ENCODE data around the gene SLC5A5. TPM values are rescaled to one million over a fixed set of nuclear protein-coding genes. Genes with fewer than 3 reads are reported as not detected.
A peak's percentile ranks its signal among the peaks of the same experiment; 100 is the strongest.
"Not testable (repeated sequence)": the region's sequence is repeated elsewhere in the genome, so short reads cannot be mapped to it uniquely, and the experiment has no call there.

The SLC5A5 gene
- total RNA-seq, 1 experiment from 2014 or later = not detected

DNA sequence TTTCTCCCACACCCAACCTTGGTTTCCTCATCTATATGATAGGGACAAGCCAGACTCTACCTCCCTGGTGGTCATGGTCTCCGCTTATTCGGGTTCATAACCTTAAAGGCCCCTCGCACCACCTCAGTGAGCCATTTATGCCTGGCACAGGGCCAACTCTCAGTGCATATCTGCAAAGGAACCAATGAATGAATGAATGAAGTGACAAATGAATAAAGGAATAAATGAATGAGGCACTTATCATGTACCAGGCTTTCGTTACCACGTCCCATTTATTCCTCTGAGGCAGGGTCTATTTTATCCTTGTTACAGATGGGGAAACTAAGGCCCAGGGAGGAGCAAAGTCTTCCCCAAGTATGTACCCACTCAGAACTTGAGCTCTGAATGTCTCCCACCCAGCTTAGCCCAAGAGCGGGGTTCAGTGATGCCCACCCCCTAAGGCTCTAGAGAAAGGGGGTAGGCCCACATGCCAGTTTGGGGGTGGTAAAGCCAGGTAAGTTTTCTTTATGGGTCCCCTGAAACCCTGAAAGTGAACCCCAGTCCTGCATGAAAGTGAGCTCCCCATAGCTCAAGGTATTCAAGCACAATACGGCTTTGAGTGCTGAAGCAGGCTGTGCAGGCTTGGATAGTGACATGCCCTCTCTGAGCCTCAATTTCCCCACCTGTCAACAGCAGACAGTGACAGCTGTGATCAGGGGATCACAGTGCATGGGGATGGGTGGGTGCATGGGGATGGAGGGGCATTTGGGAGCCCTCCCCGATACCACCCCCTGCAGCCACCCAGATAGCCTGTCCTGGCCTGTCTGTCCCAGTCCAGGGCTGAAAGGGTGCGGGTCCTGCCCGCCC lies 490 bp upstream of the SLC5A5 start:
- DNase-seq (ENCODE audit: low spot score) = no peak

DNA sequence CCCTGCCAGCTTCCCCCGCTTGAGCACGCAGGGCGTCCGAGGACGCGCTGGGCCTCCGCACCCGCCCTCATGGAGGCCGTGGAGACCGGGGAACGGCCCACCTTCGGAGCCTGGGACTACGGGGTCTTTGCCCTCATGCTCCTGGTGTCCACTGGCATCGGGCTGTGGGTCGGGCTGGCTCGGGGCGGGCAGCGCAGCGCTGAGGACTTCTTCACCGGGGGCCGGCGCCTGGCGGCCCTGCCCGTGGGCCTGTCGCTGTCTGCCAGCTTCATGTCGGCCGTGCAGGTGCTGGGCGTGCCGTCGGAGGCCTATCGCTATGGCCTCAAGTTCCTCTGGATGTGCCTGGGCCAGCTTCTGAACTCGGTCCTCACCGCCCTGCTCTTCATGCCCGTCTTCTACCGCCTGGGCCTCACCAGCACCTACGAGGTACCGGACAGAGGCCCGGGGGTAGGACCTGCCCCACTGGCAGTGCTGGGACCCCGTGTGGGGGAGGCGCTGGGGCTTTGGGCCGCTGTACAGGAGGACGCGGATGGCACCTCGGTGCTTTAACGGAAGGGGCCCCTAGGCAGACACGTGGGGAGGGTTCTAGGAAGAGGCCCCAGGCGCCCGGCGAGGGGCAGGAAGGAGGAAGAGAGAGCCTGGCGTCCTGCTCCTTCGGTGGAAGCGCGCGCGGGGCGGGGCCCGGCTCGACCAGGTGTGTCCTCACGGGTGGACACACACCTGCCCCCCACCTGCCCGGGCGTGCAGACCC lies 681 bp downstream of the SLC5A5 start:
- no peak for DNase-seq (ENCODE audit: low spot score)

DNA sequence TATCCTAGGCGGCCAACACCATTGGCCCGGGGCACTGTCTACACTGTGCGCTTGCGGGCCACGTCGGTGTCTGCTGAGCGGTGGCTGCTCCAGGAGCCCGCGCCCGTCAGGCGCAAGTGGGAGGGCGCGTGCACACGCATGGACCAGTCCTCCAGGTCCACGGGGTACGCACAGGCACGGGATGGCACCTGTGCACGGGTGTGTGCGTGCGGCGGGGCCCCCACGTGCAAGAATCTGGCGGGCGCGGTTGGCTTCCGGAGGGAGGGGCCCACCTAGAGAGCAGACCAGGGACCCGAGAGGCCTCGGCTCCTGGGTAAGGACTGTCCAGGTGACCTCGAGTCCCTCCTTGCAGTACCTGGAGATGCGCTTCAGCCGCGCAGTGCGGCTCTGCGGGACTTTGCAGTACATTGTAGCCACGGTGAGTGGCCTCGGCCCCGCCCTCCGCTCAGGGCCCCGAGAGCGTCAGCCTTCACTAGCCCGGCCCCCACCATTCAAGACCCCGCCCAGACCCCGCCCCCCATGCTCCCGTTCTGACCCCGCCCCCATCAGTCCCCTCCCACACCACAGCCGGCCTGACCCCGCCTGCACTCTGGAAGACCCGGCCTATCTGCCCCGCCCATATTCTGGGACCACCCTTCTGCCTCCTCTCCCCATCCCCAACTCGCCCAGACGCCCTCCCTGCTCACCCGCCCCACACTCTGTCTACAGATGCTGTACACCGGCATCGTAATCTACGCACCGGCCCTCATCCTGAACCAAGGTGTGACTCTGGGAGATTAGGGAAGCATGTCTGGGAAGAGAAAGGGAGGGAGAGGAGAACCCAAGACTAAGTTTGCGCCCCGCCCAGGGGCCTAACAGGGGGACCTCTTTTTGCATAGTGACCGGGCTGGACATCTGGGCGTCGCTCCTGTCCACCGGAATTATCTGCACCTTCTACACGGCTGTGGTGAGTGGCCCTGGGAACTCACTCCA lies 2.3 kb downstream of the SLC5A5 start:
- peak; percentile 2 for DNase-seq (ENCODE audit: low spot score)

DNA sequence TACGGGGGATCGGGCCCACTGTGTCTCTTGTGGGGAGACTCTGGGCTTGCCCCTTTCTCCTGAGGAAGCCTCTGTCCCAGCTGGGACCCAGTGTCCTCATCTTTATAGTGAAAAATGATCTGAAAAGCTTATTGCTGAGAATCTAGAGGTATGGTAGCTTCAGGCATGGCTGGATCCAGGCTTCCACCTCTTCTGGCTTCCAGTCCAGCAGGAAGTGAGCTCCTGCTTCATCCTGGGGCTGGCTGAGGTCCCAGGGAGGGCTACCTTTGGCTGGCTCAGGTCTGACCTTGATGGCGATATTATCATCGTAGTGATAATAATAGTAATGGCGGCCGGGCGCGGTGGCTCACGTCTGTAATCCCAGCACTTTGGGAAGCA lies 3.0 kb downstream of the SLC5A5 start:
- DNase-seq (ENCODE audit: low spot score) = no peak

DNA sequence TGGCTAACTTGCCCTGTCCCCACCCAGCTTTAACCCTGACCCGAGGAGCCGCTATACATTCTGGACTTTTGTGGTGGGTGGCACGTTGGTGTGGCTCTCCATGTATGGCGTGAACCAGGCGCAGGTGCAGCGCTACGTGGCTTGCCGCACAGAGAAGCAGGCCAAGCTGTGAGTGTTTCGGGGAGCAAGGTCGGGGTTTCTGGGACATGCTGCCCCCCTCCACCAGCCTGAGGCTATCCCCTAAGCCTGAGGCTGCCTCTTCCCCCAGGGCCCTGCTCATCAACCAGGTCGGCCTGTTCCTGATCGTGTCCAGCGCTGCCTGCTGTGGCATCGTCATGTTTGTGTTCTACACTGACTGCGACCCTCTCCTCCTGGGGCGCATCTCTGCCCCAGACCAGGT lies 6.0 kb downstream of the SLC5A5 start:
- no peak for DNase-seq (ENCODE audit: low spot score)

DNA sequence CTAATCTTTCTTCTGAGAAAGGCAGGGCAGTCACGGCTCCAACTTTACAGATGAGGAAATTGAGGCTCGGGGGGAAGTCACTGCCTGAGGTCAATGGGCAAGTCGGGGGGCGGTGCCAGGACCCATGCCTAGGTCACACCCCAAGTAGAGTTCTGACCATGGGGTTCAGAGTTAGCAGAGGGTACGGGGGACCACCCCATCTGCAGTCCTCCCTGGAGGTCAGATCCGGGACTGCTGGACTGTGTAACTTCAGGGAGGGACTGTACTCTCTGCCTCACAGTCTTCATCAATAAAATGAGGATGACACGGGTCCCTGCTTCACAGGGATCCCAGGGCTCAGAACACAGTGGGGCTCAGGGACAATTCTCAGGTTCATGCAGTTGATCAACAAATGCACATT lies 7.7 kb downstream of the SLC5A5 start:
- no peak for DNase-seq (ENCODE audit: low spot score)

DNA sequence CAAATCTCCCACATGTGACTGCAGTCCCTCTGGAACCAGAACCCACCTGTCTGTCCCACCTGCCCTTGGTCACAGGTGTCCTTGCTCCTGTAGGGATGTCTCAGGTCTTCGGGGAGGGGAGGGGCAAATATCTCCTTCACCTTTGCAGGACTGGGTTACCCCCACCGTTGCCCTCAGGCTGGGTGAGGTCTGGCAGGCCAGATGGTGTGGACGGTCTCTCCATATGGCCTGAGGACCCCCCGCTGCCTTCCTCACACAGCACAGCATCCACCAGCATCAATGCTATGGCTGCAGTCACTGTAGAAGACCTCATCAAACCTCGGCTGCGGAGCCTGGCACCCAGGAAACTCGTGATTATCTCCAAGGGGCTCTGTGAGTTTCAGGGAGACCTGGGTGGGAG lies 10.0 kb downstream of the SLC5A5 start:
- no peak for DNase-seq (ENCODE audit: low spot score)

DNA sequence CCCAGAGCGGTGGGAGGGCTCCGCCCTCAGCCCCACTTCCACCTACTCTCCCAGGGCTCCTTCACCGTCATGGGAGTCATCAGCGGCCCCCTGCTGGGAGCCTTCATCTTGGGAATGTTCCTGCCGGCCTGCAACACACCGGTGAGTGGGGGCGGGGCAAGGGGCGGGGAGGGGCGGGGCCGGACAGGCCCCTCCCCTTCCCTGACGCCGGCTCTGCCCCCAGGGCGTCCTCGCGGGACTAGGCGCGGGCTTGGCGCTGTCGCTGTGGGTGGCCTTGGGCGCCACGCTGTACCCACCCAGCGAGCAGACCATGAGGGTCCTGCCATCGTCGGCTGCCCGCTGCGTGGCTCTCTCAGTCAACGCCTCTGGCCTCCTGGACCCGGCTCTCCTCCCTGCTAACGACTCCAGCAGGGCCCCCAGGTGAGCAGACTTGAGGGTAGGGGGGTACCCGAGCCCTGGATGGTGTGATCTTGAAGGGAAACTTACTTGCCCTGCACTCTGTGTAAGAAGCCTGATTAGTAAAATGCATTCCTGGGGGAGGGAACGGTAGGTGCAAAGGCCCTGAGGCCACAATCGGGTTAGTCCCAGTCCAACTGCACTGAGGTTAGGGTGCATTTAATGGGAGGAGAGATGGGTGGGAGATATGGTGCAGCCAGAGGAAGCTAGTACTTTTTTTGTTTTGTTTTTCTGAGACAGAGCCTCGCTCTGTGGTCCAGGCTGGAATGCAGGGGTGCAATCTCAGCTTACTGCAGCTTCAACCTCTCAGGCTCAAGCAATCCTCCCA lies 12.1 kb downstream of the SLC5A5 start:
- no peak for DNase-seq (ENCODE audit: low spot score)

DNA sequence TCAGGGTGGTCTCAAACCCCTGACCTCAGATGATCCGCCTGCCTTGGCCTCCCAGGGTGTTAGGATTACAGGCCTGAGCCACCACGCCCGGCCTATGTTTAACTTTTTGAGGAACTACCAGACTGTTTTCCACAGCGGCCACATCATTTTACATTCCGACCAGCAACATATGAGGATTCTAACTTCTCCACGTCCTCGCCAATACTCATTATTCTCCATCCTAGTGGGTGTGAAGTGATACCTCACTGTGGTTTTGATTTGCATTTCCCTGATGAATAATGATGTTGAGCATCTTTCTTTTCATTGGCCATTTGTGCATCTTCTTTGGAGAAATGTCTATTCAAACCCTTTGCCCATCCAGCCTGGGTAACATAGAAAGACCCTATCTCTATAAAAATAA lies 14.8 kb downstream of the SLC5A5 start:
- no peak for DNase-seq (ENCODE audit: low spot score)

DNA sequence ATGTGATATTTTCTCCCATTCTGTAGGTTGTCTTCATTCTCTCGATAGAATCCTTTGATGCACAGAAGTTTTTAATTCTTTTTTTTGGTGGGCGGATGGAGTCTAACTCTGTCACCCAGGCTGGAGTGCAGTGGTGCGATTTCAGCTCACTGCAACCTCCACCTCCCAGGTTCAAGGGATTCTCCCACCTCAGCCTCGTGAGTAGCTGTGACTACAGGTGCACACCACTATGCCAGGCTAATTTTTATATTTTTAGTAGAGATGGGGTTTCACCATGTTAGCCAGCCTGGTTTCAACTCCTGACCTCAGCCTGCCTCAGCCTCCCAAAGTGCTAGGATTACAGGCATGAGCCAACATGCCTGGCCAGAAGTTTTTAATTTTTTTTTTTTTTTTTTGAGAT lies 15.5 kb downstream of the SLC5A5 start:
- not testable (repeated sequence) for DNase-seq (ENCODE audit: low spot score)

DNA sequence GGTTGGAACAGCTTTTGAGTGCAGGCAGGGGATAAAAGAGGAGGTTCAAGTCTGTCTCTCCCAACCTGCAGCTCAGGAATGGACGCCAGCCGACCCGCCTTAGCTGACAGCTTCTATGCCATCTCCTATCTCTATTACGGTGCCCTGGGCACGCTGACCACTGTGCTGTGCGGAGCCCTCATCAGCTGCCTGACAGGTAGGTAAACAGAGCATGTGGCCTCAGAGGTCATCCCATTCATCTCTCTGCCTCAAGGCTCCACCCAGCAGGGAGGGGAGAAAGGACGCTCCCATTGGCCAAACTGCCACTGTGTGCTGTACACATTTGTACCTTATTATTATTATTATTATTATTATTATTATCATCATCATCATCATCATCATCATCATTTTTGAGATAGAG lies 16.5 kb downstream of the SLC5A5 start:
- DNase-seq (ENCODE audit: low spot score) = no peak

DNA sequence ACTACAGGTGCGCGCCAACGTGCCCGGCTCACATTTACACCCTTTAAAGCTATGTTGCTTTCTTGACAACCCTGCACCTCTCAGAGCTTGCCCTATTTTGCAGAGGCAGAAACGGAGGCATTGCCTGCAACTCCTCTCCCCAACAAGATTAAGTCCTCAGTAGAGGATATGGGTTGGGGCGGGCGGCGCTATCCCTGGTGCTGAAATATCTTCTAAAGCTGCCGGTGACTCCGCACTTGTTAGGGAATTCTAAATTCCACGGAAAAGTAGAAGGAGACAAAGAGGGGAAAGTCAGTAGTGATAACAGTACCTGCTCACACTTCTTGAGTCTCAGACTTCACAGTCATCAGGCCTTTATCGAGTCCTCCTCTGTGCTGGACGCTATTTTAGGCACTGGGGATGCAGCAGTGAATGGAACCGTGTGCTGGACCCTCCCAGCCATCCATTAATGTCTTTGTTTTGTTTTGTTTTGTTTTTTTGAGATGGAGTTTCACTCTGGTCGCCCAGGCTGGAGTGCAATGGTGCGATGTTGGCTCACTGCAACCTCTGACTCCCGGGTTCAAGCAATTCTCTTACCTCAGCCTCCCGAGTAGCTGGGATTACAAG lies 18.0 kb downstream of the SLC5A5 start:
- DNase-seq (ENCODE audit: low spot score) = no peak

DNA sequence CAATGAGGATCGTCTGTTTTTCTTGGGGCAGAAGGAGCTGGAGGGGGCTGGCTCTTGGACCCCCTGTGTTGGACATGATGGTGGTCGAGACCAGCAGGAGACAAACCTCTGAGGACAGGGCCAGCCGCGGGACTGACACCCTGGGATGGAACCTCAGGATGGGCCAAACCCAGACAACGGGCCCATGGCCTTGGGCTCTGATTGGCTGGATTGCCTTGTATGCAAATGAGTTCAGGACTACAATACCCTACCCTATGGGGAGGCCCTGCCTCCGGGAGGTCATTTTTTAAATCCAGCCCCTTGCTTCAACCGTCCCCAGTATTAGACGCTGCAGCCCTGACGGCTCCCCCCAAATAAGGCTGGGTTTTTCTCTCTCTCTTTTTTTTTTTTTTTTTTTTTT lies 22.0 kb downstream of the SLC5A5 start:
- DNase-seq (ENCODE audit: low spot score) = no peak

DNA sequence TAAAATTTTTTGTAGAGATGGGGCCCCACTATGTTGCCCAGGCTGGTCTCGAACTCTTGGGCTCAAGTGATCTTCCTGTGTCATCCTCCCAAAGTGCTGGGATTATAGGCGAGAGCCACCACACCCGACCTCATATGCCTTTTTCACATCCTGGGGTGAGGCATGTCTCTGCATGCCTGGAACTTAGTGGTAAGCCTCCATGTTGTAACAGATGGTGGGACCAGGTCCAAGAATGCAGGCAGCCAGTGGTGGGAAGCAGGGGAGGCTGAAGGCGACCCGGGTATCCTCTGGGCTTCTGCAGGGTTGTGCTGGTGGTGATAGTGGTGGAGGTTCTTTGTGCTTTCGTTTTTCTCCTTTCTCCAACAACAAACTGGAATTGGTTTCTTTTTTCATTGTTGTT lies 31.0 kb downstream of the SLC5A5 start:
- peak; percentile 81 for DNase-seq (ENCODE audit: low spot score)

DNA sequence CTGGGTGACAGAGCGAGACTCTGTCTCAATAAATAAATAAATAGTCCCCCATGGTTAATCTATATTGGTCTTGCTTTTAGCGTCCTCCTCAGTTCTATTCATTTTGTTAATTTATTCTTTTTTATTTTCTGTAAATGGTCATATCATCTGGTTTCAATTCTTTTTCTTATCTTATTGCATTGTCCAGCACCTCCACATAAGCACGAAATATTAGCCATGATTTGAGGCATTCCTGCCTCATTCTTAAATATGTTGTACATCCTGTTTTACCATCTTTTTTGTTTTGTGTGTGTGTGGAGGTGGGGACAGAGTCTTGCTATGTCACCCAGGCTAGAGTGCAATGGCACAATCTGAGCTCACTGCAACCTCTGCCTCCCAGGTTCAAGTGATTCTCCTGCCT lies 36.5 kb downstream of the SLC5A5 start:
- no peak for DNase-seq (ENCODE audit: low spot score)

DNA sequence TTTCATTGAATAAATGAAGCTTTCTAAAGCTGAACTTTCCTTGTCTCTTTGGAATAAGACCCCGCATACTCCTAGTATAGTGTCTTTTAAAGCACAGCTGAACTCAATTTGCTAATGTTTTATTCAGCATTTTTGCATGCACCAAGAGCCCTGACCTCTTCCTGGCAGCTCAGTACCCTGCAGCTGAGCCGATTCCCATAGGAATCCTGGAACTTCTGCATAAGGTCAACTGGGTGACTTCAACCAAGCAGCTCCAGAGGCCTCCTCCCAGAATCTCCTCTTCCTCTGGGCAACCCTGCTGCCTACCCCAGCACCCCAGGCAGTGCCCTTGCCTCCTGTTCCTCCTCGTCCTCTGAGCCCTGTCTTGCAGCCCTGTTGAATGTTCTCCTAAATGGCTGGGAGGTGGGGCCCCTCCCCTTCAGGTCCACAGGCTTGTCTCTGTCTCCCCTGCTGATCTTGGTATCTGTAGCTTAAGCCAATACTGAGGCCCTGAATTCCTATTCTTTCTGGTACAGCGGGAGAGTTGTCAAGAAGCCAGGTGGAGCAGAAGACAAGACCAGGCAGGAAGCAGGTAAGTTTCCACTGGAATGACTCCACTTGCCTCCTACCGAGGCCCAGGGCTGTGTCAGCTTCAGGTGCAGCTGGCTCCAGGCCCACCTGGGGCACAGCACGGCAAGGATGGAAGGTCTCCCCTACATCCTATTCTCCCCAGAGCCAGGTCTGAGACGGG lies 37.4 kb downstream of the SLC5A5 start:
- no peak for DNase-seq (ENCODE audit: low spot score)

DNA sequence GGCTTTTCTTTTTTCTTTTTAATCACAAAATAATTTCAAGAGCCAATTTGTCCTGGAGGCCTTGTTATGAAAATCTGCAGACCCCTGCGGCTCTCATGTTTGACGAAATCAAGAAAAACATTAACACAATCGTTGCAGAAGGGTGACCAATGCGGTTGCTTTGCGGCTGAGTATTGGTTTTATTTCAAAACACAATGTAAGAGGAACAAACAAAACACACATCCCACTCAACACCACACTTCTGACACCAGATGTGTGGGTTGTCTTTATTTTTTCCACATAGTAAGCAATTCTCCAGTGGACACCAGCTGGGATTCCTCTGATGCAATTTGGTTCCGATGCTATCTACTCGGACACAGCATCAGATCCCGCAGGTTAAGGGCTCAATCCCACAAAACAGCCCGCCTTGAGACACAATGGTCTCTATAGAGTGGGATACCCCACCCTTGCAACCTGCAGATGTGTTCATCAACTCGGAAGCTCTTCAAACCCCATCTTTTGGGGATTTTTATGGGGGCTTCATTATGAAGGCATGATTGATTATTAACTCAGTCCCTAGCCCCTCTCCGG lies 39.1 kb downstream of the SLC5A5 start:
- DNase-seq (ENCODE audit: low spot score) = no peak

DNA sequence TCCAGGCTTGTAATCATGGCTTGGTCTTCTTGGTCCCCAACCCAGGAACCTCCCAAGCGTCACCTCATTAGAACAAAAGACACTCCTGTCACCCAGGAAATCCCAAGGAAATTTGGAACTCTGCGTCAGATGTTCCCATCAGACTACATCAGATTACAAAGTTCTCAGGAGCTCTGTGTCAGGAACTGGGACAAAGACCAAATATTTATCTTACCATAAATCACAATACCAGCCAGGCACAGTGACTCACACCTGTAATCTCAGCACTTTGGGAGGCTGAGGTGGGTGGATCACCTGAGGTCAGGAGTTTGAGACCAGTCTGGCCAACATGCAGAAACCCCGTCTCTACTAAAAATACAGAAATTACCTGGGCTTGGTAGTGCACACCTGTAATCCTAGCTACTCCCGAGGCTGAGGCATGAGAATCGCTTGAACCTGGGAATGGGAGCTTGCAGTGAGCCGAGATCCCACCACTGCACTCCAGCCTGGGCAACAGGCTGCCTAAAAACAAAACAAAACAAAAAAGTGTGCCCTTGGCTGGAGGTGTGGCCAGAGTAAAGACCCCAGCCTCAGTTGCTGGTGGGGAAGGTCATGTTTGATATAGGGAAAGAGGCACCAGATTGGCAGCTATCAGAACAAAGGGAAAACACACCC lies 44.3 kb downstream of the SLC5A5 start:
- DNase-seq (ENCODE audit: low spot score) = peak; percentile 36

DNA sequence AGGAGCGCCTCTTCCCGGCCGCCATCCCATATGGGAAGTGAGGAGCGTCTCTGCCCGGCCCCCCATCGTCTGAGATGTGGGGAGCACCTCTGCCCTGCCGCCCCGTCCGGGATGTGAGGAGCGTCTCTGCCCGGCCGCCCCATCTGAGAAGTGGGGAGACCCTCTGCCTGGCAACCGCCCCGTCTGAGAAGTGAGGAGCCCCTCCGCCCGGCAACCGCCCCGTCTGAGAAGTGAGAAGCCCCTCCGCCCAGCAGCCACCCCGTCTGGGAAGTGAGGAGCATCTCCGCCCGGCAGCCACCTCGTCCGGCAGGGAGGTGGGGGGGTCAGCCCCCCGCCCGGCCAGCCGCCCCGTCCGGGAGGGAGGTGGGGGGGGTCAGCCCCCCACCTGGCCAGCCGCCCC lies 46.4 kb downstream of the SLC5A5 start:
- not testable (repeated sequence) for DNase-seq (ENCODE audit: low spot score)

Data from H4 (cell line).